Fibroblast of upper back skin (primary cell): ENCODE measurements around the gene GOLIM4.
"Not testable (repeated sequence)": the region's sequence is repeated elsewhere in the genome, so short reads cannot be mapped to it uniquely, and the experiment has no call there.

Experiments
- DNase-seq: peaks from one replicate; pipeline ENCODE4 v3.0.0-alpha.2; 2013

GOLIM4 gene

GRCh38 chr3:168073842-168074605 is 21.7 kb downstream of the GOLIM4 start:
- no peak for DNase-seq

- no peak for DNase-seq
Observed at GRCh38 chr3:168072323-168072650, 23.4 kb downstream of the GOLIM4 start.

DNA sequence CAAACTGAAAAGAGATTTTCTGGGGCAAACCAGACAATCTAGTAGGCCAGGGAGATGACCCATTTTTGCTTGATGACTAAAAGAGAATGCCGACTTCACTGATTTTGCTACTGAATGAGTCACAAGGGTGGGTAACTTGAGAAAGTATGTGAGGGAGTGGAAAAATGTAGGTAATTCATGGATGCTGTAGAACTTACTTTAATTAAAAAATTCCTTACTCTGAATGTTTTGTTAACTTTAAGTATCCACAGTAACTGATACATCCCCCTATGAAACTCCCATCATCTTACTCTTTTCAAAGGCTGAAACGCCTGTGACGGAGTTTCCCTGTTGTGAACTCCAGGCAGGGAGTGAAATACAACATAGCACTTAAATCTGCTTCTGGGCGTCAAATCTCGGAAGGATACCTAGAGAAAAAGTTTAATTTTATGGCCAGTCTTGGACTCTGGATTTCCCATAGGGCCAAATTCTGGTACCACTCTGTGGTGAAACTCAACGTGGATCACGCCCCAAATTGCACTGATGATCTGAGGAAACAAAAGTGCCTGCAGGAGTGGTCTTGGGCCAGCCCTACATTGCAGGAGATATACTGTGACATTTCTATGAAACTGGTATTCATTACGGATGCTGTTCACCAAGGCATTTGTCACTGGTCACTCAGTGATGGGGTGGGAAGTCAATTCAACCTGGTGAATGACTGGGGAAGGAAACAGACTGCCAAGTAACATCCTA is 24.0 kb downstream of the GOLIM4 start:
- peak; percentile 90 for DNase-seq

DNA sequence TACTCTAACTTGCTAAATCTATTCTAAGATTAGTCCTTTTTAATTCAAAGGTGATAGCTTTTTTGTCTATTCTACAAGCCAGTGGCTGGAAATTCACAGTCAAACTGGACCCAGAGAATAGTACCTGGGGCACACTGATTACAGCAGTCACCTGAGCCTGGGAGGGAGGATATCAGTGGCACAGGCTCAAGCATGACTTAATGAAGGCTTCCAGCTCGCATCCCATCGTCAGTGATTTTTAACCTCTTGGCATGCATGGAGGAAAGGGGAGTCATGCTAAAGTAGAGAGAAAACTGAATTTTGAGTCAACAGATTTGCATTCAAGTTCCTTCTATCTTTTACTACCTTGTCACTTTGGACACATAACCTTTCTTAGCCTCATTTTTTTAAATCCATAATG is 24.8 kb downstream of the GOLIM4 start:
- DNase-seq, result no peak

DNA sequence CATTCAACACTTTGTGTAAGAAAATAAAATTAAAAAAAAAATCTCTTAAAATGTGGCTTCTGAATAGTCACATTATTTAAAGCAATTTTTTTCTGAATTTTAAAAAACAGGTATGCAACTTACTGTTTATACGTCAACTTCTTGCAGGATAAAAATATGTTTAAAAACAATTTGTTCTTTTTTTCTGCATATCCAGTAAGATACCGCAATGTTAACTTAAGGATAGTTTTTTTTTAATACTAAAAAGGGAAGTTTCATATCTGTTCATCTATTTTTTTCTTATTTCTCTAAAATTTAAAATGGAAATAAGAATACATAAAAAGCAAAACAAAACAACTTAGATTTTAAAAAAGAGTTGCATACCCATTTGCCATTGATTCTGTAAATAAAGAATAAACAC is 27.4 kb downstream of the GOLIM4 start:
- no peak for DNase-seq

GRCh38 chr3:168066882-168067281 is 28.8 kb downstream of the GOLIM4 start:
- DNase-seq, result no peak

- DNase-seq, result no peak
Observed at GRCh38 chr3:168065569-168065968, 30.2 kb downstream of the GOLIM4 start.

DNA sequence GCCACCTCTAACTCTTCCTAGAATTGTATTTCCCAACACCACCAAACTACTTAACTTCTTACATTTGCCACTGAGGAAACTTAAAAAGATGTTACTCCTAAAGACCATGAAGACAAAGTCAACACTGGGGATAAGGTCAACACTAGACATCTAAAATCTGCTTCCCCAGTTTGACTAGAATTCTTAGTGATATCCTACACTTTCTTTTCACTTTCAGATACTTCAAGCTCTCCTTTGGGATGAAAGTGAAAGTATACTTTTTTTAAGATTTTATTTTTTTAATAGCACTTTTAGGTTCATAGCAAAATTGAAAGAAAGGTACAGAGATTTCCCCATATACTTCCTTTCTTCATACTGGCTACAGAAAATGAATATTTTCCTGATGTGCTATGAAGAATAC is 32.6 kb downstream of the GOLIM4 start:
- no peak for DNase-seq

DNA sequence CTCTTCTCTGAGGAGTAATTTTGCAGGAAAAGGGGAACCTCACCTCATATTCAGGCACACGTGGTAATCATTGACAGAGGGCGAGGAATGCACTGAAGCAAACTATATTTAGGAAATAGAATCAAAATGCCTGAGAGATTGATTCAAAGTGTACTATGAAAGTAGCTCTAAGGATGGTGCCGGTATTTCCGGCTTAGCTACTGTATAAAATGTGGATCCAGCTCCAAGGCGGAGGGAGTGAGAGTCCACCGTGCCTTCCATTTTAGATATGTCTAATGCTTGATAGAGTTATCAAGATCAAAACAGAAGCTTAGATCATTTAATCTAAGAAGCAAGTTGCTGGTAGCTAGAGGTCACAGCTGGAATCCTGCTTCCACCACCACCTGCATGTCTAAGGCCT is 33.0 kb downstream of the GOLIM4 start:
- no peak for DNase-seq

GRCh38 chr3:168061332-168061996 is 34.3 kb downstream of the GOLIM4 start:
- DNase-seq, result no peak

DNA sequence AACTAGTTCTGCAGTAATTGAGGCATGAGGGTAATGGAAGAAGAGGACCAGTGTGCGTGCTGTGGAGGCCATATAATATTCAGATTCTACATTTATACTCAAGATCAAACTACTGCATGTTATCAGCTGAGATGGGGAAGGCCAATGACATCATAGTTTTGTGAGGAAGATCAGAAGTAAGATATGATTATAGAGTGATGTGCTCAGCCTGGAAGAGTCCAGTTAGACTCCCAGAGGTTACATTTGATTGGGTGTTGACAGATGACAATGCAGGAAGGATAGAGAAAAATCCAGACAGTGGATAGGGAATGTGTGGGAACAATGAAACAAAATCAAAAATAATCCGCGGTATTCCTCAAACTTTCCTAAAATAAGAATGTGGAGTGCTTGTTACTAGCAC is 35.4 kb downstream of the GOLIM4 start:
- DNase-seq, result no peak

- no peak for DNase-seq
Observed at GRCh38 chr3:168058481-168058880, 37.2 kb downstream of the GOLIM4 start.

- DNase-seq, result not testable (repeated sequence)
Observed at GRCh38 chr3:168056398-168057230, 39.1 kb downstream of the GOLIM4 start.

GRCh38 chr3:168054447-168054846 is 41.3 kb downstream of the GOLIM4 start:
- DNase-seq, result no peak

- DNase-seq, result no peak
Observed at GRCh38 chr3:168053115-168053514, 42.6 kb downstream of the GOLIM4 start.

DNA sequence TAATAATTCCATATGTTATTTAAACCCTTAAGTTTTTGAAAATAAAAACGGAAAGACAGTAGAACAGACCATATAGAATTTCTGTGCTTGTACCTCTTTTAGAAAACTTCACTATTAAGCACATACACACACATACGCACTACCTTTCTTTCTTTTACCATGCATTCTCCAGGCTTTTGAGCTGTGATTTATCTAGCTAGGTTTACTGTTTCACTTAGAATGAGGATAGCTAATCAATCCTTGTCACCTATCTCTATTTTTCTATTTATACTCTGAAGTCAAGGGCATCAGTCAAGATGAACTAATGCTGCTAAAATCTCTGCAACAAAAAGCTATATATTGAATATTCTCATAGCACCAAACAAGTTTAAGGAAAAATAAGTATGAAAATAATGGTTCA is 43.2 kb downstream of the GOLIM4 start:
- DNase-seq, result no peak

- DNase-seq, result peak; percentile 71
Observed at GRCh38 chr3:168051531-168052471, 43.9 kb downstream of the GOLIM4 start.

DNA sequence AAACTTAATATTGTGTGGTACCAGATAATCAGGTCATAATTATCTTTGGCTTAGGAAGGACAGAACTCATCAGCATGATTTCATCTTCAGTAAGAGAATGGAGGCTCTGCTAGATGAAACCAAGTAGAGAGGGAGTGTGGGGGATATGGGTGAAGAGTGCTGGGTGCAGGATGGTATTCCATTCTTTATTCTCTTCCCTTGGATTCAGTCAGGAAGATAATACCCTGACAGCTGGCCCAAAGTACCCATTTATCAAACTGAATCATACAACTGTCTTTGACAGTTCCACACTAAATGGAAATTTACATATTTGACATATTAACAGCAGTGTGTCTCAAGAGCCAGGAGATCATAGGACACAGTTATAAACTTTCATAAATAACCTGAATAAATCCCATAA is 44.7 kb downstream of the GOLIM4 start:
- no peak for DNase-seq

DNA sequence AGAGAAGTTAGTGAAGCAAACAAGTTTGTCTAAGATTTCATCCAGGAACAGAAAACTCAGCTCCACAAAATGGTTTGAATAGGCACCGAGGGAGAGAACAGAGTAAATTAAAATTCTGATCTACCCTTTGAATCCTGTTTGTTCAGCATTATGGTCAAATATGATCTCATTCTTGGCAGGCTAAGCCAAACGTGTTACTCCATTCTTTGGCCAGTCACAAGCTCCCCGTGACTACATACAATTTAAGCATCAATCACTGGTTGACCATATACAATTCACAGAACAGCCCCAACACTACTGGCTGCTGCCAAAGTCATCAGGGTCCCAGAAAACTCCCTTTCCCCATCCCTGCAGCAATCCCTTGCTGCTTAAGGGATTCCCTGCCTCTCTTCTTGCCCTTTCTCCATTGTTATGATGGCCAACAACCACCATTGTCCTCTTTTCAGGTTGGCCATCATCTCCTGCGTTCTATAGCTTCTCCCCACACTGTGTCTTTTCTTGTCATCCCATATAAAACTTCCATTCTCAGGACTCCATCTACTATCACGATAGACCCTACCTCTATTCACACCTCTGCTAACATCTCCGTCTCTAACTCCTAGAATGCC is 46.3 kb downstream of the GOLIM4 start:
- DNase-seq, result peak; percentile 58

- DNase-seq, result no peak
Observed at GRCh38 chr3:168048414-168049330, 47.1 kb downstream of the GOLIM4 start.
